HG02642 (cell line): ENCODE data around the gene MYO1A.
"Not testable (repeated sequence)": the region's sequence is repeated elsewhere in the genome, so short reads cannot be mapped to it uniquely, and the experiment has no call there.

ENCODE experiments used
- ATAC-seq: cut with Tn5 transposase; IDR thresholded peaks from one replicate; pipeline ENCODE4 v1.9.1; 2021; ENCODE audit warnings: mild to moderate bottlenecking; ENCODE audit not compliant: unreplicated experiment, poor library complexity

MYO1A gene

DNA sequence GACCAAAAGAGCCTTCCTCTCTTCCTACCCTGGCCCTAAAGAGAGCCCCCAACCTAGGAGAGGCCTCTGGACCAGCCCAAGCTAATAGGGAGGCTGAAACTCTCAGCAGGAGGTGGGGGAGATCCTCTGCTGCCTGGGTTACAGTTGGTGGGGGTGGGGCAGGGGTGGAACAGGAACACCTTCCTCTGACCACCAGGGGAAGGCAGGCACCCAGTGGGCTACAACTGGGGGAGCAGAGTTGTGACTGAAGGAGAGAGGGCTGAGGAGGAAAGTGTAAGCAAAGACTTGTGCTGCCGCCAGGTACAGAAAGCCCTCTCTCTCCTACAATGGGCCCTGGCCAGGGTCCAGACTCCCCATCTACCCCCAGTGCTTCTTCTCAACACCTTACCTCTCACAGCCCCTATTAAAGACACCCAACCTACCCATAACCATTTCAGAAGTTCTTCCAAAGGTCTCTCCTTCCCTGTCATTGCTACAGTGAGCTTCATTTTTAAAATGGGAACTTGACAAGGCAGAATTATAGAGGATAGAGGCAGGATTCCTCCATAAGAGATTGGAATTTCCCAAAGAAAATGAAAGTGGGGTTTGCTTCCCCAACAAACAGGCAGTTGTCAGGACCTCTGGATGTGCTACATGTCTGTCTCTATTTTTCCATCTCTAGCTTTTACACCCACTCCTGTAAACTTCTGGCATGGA, 1.4 kb downstream of the MYO1A start:
- no peak for ATAC-seq

DNA sequence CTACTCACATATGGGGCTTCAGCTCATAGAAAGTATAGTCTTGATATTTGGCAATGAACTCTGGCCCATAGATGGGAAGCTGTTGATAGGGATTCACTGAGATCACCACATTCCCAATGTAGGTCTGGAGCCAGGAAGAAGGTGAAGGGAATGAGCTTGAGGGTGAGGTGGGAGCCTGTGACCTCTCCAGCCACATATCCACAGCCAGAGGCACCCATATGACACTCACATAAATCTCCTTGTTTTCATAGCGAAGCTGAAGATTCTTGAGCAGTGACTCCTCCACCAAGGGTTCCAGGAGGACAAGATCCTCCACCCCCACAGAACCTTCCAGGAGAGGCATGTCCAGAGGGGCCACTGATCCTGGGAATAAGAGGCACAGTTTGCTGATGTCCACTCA, 1.9 kb downstream of the MYO1A start:
- ATAC-seq, result no peak

DNA sequence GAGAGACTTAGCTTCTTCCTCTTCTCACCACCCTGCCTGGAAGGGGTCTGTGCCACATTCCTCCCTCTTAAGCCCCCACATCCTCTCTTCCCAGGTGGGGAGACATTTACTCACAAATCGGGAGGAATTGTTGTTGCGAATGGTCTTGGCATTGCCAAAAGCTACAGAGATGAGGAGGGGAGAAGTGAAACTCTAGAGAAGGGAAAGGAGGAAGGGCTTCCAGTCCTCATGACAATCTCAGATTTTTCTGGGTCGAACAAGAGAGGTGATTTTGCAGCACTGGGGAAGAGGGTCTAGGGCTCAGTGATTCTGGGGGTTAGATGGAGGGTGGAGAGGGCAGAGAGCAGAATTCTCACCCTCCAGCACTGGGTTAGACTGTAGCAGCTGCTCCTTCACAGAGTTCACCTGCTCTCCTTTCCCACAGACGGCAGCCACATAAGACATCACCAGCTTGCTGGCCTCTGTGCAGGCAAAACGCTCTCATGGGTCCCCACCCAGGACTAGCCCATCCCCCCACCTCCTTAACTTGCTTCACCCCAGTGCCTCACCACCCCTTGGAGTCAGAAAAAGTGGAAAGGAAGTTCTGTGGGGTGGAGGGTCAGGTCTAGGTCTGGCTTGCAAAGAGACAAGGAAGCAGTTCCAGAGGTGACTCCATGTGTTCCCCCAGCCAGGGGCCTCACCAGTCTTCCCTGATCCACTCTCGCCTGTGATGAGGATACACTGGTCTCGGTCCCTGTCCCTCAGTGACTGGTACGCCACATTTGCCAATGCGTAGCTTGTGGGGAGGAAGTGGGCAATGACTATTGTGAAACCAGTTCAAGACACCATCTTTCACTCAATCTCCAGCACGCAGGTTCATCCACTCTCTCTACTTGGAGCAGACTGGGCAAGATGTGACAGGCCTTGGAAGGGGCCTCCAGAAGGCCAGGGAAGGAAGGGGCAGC, 2.7 kb downstream of the MYO1A start:
- ATAC-seq, result no peak

DNA sequence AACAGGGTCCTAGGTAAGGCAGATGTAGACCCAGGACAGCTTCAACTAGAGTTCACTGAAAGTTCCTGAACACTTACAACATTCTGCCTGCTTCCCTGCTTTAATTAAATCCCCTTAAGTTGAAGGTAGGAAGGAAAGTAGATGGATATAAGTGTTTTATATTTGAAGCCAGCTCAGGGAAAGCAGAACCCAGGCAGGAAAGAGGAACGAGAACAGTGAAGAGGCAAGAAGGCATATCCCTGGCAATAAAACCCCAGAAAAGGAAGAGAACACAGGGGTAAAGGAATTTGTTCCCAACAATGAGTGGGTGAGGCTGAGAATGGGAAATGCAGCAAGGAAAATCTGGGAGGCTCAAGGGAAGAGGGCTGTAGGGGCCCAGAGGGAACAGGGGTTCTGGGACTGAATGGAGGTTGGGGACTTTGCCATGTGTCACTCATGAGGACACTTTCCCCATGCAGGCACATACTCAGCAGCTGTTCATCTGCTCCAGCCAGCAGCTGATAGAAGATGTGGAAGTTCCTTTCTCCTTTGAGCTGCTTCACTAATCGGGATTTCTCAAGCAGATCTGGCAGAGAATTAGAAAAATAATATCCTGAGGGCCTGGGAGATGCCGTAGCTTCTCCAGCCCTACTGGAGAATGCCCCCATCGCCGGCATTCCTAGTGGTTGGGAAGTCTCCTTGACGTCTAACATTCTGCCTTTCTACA, 3.7 kb downstream of the MYO1A start:
- no peak for ATAC-seq

DNA sequence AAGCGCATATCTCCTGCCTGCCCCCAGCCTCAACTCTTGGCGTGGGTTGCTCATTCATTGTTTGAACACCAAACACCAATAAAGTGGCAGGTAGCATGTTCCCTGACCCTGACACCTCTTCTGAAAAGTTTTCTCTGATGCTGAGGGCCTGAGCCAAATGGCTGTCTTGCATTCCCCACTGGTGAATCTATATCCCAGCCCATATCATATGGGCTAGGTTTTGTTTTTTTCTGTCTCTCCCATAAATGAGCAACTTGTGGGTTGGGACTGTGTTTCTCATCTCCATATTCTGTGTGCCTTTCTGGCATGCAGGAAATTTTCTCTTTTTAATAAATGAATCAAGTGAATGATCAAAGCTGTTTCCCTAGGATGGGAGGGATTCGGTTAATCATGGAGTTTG, 5.0 kb downstream of the MYO1A start:
- ATAC-seq, result no peak

DNA sequence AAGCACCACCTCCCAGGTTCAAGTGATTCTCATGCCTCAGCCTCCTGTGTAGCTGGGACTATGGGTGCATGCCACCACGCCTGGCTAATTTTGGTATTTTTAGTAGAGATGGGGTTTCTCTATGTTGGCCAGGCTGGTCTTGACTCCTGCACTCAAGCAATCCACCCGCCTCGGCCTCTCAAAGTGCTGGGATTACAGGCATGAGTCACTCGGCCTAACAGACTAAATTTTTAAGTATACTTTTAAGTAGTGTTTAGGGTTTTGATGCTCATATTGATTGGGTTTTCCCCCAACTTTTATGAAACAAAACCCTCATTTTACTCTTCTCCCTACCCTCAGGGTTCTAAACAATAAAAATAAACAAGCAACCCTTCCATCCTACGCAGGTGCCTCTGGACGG, 5.5 kb downstream of the MYO1A start:
- ATAC-seq, result no peak

DNA sequence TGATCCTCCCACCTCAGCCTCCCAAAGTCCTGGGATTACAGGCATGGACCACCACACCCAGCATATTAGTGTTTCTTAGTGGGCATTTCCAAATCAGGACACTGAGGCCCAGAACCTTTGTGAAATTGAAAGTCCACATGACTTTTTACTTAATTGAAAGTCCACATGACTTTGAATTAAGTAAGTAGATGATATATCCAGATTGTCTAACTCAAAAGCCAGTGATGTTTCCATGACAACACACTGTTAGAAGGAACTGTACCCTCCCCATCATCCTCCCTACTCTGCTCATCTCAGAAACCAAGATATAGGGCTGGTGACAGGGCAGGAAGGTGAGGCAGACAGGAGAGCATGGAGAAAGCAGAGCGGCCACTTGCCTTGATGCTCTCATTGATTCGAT, 7.2 kb downstream of the MYO1A start:
- no peak for ATAC-seq

GRCh38 chr12:57040750-57041149, 9.2 kb downstream of the MYO1A start:
- ATAC-seq, result no peak

DNA sequence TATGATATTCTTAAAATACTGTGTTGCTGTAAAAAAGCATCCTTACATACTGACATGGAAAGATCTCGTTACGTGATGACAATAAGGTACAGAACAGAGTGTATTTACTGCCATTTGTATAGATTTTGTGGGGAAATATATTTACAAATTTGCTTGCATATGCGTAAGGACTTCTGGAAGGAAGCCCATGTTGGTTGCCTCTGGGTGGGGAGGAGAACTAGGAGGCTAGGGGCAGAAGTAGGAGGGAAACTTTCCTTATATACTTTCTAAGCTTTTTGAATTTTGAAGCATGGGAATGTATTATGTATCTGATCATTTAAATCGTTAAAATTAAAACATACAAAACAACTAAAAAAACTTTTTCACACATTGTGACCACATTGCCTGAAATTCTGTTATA, 9.7 kb downstream of the MYO1A start:
- ATAC-seq, result no peak

DNA sequence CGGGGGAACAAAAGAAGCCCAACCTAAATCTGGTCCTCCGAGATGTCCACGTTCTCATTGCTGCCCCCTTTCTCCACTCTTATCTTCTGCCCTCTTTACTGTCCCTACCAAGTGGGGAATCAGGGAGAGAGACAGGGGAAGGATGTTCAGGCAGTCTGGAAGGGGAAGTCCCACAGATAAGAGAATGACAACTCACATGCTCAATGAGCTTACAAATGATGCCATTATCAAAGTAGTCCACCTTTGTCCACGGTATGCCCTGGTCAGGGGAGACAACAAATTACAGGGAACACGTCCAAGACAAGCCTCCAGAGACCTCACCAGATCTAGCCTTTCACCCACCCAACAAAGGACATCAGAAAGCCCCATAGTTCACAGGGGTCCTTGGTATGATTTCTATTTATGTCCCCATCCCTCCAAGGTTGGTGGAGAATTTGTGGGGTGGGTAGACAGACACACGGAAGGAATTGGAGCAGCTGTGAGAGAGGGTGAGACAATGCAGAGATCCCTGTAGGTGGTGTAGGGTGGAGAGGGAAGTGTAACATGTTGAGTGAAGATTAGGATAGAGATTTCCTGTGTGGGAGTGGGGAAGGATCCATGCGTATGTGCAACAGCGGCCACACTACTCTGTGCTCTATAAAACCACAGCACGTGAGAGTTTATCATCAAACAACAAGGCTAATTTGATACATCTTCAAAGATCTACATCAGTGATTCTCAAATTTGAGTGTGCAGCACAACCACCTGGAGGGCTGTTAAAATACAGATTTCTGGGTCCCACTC, 10.7 kb downstream of the MYO1A start:
- ATAC-seq, result no peak

DNA sequence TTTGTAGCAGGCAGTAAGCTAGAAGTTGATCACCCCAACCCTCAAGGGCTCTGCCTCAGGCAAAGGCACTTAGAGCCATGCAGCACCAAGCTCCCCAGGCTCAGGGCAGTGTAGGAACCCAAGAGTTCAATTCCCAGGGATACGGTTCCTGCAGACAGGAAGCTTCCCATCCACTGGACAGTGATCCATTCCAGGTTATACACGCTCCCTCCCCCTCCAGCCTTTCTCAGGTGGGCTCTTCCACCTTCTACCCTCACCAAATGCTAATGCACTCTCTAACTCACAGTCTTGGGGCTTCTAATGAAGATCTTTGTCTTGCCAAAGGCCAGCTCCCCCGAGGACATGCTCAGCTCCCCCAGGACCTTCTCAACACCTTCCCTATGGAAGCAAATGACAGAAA, 12.7 kb downstream of the MYO1A start:
- no peak for ATAC-seq

GRCh38 chr12:57033431-57033830, 16.5 kb downstream of the MYO1A start:
- no peak for ATAC-seq

GRCh38 chr12:57031789-57032188, 18.1 kb downstream of the MYO1A start:
- no peak for ATAC-seq

GRCh38 chr12:57031138-57031725, 18.7 kb downstream of the MYO1A start:
- ATAC-seq, result no peak

DNA sequence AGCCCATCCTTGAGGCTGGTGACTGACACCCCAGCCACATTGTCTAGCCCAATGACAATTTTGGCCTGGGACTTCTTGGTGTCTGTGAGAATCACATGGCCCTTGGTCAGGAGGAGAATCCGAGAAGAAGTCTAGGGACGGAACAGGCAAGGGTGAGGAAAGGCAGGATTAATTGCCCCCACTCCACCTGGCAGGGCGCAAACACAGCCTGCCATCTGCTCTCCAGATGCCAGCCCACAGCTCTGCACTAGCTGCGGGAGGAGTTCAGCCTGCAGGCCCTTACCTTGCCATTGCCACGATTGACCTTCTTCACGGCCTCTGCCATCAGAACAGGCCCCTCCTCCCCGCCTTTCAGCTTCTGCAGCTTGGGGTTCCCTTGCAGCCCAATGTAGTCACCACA, 20.5 kb downstream of the MYO1A start:
- no peak for ATAC-seq

- no peak for ATAC-seq
Observed at GRCh38 chr12:57027805-57028153, 22.1 kb downstream of the MYO1A start.

DNA sequence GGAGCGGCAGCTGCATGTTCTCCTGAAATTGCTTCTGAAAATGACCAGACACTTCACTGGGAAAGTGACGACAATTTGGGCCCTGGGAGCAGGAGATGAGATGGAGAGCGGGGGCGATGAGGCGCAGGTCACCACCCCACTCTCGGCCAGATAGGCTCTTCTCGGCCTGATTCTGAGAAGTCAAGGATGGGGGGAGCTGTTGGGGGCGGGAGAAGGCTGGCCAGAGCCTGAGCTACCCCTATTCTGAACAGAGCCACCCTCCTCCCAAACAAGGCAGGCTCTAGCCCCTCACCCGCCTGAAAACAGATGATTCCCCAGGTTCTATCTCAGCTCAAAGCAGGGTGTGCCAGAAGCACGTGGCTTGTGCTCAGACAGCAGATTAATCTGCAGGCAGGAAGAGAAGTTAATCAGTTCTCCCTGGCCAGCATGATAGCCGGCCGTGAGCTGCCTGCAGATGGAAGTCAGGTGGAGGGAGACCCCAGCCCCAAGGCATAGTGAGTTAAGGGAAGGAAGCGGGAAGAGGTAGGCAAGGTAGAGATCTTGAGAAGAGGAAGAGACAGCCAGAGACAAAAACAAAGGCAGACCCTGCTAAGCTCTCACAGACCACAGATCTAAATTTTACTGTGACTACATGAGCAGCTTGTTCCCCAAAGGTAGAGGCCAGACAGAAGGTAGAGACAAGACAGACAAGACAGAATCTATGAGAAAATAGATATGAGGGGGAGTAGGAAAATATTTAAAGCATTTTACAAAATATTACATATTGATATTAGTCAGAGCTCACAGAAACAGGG, 22.7 kb downstream of the MYO1A start:
- no peak for ATAC-seq

- no peak for ATAC-seq
Observed at GRCh38 chr12:57025196-57025595, 24.7 kb downstream of the MYO1A start.

DNA sequence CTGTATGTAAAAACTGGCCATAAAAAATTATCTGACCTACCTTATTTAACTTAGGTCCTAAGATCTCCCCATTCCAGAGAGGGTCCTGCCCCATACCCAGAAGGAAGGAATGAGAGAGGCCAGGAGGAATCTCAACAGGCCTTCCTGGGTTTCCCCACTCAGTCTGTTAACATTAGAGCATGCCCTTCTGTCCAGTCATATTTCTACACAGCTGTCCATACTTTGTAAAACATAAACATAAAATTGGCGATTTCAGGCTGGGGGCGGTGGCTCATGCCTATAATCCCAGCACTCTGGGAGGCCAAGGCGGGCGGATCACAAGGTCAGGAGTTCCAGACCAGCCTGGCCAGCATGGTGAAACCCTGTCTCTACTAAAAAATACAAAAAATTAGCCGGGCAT, 27.6 kb downstream of the MYO1A start:
- ATAC-seq, result not testable (repeated sequence)
